Amniotic stem cell (primary cell): ENCODE results near the gene MRPS24.
"Not testable (repeated sequence)": the region's sequence is repeated elsewhere in the genome, so short reads cannot be mapped to it uniquely, and the experiment has no call there.

ENCODE experiments used
- DNase-seq: peaks from one replicate; lab custom pipeline; 2025; lab: John Stamatoyannopoulos, UW

The MRPS24 gene

GRCh38 chr7:43869006-43869866 lies at the start of gene MRPS24:
MRPS24 (minus strand) TSS chr7:43869517; CDS start chr7:43869495, 22 bp downstream.
- peak; percentile 95 for DNase-seq

- no peak for DNase-seq
Measured at GRCh38 chr7:43915907-43916306, 46.6 kb upstream of the MRPS24 start.

GRCh38 chr7:43914795-43915194 lies 45.5 kb upstream of the MRPS24 start:
- no peak for DNase-seq

- peak; percentile 16 for DNase-seq
Measured at GRCh38 chr7:43906331-43907010, 37.2 kb upstream of the MRPS24 start, which contains the start of gene URGCP. URGCP (minus strand) TSS chr7:43906596; CDS start chr7:43906575, 21 bp downstream.

- DNase-seq, result no peak
Measured at GRCh38 chr7:43905956-43906330, 36.6 kb upstream of the MRPS24 start.

- DNase-seq, result no peak
Measured at GRCh38 chr7:43905209-43905946, 36.1 kb upstream of the MRPS24 start.

- no peak for DNase-seq
Measured at GRCh38 chr7:43904533-43905208, 35.4 kb upstream of the MRPS24 start.

GRCh38 chr7:43902542-43903054 lies 33.3 kb upstream of the MRPS24 start:
- DNase-seq, result no peak

GRCh38 chr7:43898571-43898970 lies 29.3 kb upstream of the MRPS24 start:
- DNase-seq, result not testable (repeated sequence)

GRCh38 chr7:43895847-43896415 lies 26.6 kb upstream of the MRPS24 start:
- DNase-seq, result no peak

- no peak for DNase-seq
Measured at GRCh38 chr7:43891069-43891955, 22.0 kb upstream of the MRPS24 start.

GRCh38 chr7:43890468-43890867 lies 21.2 kb upstream of the MRPS24 start:
- DNase-seq, result no peak

GRCh38 chr7:43888993-43889945 lies 20.0 kb upstream of the MRPS24 start:
- DNase-seq, result no peak

GRCh38 chr7:43884617-43885016 lies 15.3 kb upstream of the MRPS24 start:
- no peak for DNase-seq

- no peak for DNase-seq
Measured at GRCh38 chr7:43884209-43884608, 14.9 kb upstream of the MRPS24 start.

- peak; percentile 26 for DNase-seq
Measured at GRCh38 chr7:43880596-43880995, 11.3 kb upstream of the MRPS24 start.

- peak; percentile 36 for DNase-seq
Measured at GRCh38 chr7:43879477-43879876, 10.2 kb upstream of the MRPS24 start.

- no peak for DNase-seq
Measured at GRCh38 chr7:43878867-43879266, 9.6 kb upstream of the MRPS24 start.
